ENCODE data around the gene PLEKHH1.

- TF ChIP-seq EZH2 (IDR thresholded peaks at IDR 0.05; ENCODE audit: low read length, missing control alignments): no peak
- no peak for TF ChIP-seq CTCF (conservative IDR thresholded peaks at IDR 0.05 in 1 of 2, IDR thresholded peaks at IDR 0.05 in 1 of 2; ENCODE audit: low read depth in 1 of 2, low read length in 2 of 2)
Measured at GRCh38 chr14:67602995-67603545, 70.0 kb downstream of the PLEKHH1 start.
